Activated CD8-positive, alpha-beta memory T cell treated with anti-CD3 and anti-CD28 coated beads for 1 hour (primary cell): ENCODE data around the gene ERICH2.

ENCODE experiments used
- DNase-seq, 2 donors: peaks; one replicate each; pipeline ENCODE4 v3.0.0-alpha.2; 2020; ENCODE audit warnings: low read depth in 1 of 2; ENCODE audit errors: extremely low read depth in 1 of 2

Gene ERICH2

DNA sequence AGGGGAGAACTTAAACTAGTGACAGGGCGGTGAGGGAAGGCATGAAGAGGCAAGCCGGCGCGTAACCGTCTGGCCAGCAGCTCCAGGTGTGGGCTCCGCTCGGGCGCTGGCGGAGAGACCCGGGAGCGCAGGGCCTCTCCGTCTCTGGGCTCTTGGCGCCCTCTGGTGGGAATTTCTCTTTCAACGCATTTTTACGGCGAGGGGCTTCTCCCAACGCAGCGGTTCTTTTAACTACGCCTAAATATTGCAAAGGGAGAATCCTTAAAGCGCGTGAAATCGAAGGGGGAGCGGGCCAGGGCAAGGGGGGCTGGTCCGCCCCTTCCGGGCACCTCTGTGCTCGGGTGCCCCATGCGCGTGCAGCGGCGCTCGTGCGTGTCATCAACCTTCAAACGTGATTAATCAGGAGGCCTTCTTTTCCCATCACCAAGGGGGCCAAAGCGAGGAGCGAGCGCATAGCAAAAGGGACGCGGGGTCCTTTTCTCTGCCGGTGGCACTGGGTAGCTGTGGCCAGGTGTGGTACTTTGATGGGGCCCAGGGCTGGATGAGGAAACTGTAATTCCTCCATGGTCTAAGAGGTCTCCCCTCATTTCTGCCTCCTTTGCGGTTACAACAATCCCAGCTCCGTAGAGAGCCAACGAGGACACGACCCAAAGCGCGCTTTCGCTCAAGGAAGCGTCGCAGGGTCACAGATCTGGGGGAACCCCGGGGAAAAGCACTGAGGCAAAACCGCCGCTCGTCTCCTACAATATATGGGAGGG is 45.7 kb downstream of the ERICH2 start:
- DNase-seq: peak; percentile 29 to 38

DNA sequence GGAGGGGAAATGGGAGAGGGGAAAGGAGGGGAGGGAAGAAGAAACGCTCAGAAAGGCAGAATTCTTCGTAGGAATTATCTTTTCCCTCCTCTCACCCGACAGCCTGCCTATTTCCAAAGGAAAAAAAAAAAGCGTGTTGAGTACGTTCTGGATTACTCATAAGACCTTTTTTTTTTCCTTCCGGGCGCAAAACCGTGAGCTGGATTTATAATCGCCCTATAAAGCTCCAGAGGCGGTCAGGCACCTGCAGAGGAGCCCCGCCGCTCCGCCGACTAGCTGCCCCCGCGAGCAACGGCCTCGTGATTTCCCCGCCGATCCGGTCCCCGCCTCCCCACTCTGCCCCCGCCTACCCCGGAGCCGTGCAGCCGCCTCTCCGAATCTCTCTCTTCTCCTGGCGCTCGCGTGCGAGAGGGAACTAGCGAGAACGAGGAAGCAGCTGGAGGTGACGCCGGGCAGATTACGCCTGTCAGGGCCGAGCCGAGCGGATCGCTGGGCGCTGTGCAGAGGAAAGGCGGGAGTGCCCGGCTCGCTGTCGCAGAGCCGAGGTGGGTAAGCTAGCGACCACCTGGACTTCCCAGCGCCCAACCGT is 46.4 kb downstream of the ERICH2 start, which contains the start of gene GAD1:
Gene GAD1, plus strand, starts transcription at position 384 of the 589 bp plus-strand sequence. CDS start 1,705 bp downstream, outside the sequence.
- peak in 1 of 2 donors; percentile 28 for DNase-seq

- DNase-seq: no peak
Observed at GRCh38 chr2:170817093-170818035, 47.2 kb downstream of the ERICH2 start.

GRCh38 chr2:170818036-170818751 is 48.0 kb downstream of the ERICH2 start:
- no peak for DNase-seq

GRCh38 chr2:170818752-170819470 is 48.7 kb downstream of the ERICH2 start:
- no peak for DNase-seq

GRCh38 chr2:170819680-170820664 is 49.8 kb downstream of the ERICH2 start:
- DNase-seq: no peak

DNA sequence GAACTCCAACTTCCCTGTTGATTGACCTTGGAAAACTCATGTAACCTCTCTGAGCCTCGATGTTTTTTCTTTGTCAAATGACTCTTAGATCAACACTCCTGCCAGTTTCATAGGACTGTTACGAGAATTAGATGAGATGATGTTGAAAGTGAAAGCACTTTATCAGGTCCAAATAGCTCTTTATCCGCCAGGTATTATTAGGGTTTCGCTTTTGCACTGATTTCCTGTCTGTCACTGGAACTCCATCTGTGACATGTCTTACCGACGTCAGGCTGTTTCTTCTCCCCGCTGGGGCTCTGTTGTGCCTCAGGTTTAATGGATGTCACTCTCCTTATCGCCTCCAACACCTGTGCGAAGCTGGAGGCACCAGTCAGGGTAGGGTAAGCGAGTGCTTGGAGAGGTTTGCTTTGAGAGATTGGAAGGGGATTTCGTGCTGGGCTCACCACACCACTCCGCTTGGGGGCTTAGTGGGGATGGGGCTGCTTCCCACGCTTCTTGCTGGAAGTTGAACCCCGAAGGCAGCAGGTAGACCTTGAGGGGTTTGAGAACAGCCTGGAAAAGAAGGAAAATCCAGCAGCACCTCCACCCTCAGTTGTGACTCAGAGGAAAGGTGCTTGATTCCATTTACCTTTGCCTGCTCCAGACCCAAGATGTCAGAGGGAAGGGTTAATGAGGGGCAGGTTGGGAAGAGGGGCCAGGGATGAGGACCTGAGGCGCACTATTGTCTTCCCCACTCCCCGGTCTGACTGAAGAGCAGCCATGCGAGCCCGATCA is 50.8 kb downstream of the ERICH2 start:
- DNase-seq: no peak

DNA sequence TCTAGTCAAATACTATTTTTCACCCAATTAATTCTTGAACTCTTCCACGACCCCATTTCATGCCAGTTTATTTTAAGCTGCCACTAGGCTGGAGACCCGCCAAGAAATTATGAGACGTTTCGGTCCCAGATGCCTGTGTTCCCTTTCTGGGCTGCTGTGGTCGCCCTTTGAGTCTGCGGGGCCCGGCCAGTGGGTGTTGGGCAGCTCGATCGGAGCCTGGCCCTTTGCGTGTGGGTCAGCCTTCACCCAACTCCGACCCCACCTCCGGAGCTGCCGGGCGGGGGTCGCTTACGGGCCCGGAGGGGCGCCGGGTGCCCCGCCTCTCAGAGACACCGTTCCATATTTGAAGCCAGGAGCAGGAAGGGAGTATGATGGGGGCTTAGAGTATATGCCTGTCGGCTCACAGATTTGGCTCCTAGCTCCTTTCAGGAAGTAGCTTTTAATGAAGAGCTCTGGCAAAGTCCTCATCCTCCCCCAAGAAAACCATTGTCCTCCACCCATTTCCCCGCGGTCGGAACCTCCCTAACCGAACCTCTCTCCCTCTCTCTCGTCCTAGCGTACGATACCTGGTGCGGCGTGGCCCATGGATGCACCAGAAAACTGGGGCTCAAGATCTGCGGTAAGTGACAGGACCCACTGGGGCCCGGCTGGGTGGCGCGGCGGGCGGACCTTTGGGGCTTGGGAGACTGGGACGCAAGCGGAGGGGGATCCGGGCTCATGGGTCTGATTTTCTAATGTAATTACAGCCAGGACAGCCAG is 51.5 kb downstream of the ERICH2 start:
- no peak for DNase-seq

GRCh38 chr2:170822290-170823087 is 52.3 kb downstream of the ERICH2 start:
- DNase-seq: no peak

DNA sequence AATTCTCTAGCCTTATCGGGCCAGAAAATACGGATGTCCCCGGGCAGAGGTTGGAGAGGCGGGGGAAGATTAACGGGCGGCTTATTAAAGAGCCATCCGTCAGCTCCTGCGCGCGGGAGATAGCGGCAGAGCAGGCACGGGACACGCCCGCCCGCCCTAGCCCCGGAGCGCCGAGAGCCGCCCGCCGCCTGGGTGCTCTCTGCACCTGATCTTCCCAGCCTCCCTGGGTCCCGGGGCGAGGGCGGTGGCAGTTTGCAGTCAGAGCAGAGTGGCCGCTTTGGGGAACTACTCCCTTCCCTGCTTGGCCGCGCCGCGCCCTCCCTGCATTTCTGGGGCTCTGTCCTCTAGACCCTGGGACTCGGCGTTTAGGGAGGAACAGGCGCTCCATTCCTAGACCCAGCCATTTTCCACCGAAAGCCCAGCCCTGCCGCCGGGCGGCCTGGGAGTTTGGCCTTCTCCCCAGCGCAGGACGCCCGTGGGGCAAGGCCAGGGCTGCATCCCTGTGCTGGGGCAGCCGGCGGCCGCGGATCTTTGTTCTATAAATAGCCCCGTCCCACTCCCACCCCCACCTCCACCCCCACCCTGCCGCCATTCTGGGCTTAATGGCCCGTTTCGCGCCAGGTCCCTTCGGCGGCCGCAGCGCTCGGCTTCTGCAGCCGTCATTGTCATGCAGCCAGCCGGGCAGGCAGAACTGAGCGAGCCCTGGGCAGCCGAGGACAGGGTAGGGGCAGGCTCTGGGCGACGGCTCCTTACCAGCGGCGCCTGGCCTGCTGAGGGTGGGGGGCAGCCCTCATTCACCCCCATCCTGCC is 53.1 kb downstream of the ERICH2 start:
- DNase-seq: no peak

GRCh38 chr2:170823898-170824215 is 53.7 kb downstream of the ERICH2 start:
- DNase-seq: no peak

DNA sequence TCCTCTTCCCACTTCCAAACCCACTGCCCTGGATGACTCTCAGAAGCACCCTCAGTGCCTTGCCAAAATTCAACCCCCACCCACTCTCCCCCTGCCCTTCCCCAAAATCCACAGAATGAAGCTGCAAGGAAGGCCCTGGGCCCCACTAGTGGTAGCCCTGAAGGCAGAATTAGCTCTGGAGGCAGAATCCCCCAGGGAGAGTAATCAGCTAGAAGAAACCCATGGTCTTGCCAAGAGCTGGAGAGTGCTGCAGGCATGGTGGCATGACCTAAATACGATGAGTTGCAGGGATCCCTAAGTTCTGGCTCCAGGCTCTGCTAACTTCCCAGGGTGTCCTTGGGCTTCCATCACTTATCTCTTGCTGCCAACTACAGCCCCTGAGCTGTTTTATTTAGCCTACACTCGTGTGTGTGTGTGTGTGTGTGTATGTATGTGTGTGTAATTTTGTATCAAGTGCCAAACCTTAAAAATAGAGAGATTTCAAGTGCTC is 54.4 kb downstream of the ERICH2 start:
- DNase-seq: no peak

GRCh38 chr2:170827841-170828532 is 57.8 kb downstream of the ERICH2 start:
- DNase-seq: no peak

GRCh38 chr2:170828533-170828916 is 58.3 kb downstream of the ERICH2 start:
- DNase-seq: no peak

- DNase-seq: no peak
Observed at GRCh38 chr2:170829036-170829435, 58.9 kb downstream of the ERICH2 start.
